DMS79 treated with DMSO at 0.1 percent for 48 hours (cell line): ENCODE results near the gene TMEM132A.
"Not testable (repeated sequence)": the region's sequence is repeated elsewhere in the genome, so short reads cannot be mapped to it uniquely, and the experiment has no call there.

ENCODE experiments used
- DNase-seq: peaks from one replicate; lab custom pipeline; 2025; lab: John Stamatoyannopoulos, UW

TMEM132A gene

DNA sequence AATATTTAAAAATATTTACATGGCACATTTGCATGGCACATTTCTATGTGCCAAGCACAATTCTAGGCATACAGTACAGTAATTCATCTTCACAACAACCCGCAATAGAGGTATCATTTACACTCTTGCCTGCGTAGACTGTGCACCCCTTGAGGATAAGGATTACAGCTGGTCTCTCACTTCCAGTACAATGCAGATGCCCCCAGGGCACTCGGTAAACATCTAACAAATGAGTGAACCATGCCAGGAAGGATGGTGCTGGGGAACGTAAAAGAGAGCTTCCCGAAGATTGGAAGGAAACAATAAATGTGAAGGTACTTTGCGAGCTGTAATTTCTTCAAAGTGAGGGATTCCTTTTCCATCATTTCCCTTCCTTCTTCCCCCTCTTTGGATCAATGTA is 19.2 kb upstream of the TMEM132A start:
- DNase-seq, result peak; percentile 16

DNA sequence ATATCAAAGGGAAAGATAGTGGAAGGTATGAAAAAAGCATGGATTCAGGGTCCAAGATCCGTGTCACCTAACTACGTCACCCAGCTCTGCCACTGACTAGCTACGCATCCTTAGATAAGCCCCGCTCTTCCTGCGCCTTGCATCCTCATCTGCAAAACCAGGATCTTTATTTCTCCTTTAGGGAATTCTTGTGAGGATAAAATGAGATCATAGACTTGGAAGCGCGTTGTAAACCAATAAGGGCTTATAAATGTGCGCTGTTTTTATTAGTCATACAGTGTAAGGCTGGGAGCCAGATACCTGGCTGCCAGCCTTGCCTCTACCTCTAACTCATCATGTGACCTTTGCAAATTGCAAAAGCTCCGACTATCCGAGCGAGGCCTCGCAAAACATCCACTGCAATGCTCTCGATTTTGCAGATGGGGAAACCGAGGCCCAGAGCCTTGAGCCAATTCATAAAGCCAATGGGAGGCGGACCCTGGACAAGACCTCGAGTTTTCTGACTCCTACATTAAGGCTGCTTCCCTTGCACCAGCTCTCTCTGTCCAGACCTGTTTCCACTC is 18.6 kb upstream of the TMEM132A start:
- DNase-seq, result peak; percentile 30

DNA sequence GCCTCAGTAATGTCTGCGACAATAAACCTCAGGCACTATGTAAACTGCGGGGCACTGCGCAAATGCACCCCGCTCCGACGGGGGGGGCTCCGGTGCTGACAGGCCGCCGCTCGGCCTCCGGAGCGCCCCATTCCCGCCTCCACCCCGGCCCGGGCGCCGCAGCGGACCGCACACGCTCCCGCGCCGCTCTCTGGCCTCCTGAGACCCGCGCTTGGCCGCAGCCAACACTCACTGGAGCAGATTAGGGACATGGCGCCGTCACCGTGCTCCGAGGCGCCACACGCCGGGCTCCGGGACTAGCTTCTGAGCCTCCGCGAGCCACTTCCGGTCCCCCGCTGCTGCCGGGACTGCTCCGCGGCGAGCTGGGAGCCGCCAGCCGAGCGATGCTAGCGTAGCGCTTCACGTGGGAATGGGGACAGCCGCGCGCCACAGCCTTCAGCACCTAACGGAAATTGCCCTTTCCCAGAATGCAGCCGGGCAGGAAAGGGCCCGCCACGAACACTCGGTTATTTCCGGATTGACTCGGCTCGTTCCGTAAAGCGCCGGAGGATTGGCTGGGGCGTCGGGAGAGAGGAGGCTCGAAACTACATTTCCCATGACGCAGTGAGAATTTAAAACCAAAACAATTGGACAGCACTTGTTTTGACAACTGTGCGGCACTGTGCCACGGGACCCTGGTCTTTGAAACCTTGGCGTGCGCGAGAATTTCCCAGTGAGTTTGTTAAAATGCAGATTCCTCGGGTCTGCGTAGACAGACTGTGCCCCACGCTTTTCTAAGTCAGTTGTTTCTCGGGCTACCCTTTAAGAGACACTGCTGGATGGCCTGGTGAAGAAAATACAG is 17.9 kb upstream of the TMEM132A start, which contains the start of gene PRPF19:
TSS of gene PRPF19 (minus strand) at position 454 of the 841 bp plus-strand sequence. CDS start at position 251, 203 bp downstream.
- peak; percentile 95 for DNase-seq

DNA sequence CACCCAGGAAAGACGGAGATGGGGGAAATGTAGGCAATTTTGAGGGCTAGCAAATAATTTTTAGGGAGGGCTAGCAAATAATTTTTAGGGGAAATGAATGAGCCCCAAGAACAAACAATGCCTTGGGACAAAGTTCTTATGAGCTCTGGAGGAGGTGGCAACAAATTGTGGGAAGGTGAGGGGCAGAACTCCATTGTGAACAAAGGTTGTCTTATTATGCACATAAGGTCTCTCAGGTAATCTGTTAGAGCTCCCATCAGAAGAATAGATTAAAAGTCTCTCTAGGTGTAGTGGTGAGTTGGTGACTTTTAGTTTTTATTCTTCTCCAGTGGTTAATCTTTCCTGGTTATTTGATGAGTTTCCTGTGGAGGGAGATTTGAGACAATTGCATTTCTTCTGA is 15.5 kb upstream of the TMEM132A start:
- DNase-seq, result no peak

DNA sequence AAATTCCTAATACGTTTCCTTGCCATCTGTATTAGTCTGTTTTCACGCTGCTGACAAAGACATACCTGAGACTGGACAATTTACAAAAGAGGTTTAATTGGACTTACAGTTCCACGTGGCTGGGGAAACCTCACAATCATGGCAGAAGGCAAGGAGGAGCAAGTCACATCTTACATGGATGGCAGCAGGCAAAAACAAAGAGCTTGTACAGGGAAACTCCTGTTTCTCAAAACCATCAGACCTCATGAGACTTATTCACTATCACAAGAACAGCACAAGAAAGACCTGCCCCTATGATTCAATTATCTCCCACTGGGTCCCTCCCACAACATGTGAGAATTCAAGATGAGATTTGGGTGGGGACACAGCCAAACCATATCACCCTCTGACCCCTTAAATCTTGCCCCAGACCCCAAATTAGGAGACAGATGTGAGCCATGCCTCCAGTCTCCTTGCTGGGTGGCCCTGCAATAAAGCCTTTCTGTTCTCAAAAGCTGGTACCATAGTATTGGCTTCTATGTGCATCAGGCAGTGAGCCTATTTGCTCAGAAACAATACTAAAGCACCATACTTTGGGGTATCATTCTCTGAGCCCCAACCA is 14.5 kb upstream of the TMEM132A start:
- not testable (repeated sequence) for DNase-seq

DNA sequence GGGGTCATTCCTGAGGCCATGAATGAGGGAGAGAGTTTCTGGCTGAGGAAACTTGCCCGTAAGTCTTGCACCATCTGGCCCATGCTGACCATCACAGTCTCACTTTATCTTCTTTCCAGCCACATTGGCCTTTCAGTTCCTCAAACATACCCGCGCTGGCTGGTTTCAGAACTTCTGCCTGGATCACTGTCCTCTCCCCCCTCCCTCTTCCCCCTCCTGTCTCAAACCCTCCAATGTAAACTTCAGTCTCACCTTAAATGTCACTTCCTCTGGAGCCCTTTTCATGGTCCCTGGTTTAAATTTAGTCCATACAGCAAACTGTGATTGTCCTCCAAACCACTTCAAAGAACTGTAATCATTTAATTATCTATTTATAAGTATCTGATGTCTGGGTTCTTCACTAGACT is 14.0 kb upstream of the TMEM132A start:
- DNase-seq, result no peak

DNA sequence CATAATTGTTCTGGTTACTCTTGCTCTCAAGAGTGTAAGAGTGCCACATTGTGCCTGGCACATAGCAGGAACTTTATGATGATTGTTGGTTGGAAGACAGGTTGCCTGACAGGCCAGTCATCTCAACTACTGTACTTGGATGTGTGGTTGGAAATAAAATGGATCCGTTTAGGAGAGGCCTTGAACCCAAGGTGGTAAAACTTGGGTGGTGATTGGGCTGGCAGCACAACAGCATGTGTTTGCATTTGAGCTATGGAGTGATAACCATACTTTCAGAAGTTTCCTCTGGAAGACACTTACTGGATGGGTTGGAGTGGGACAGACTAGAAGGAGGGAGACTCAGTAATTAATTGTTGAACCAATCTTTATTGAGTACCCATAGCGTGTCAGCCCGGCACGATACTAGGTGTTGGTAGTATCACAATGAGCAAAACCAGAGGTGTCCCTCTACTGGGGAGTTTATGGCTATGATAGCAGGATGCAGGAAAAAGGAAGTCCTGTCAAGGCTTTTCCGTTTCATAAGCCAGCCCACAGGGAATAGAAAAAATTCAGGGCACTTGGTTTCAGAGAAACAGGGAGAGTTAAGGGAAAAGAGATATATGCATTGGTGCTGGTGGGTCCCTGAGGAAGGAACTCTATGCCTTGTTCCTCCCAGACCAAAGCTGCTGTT is 13.4 kb upstream of the TMEM132A start:
- no peak for DNase-seq

DNA sequence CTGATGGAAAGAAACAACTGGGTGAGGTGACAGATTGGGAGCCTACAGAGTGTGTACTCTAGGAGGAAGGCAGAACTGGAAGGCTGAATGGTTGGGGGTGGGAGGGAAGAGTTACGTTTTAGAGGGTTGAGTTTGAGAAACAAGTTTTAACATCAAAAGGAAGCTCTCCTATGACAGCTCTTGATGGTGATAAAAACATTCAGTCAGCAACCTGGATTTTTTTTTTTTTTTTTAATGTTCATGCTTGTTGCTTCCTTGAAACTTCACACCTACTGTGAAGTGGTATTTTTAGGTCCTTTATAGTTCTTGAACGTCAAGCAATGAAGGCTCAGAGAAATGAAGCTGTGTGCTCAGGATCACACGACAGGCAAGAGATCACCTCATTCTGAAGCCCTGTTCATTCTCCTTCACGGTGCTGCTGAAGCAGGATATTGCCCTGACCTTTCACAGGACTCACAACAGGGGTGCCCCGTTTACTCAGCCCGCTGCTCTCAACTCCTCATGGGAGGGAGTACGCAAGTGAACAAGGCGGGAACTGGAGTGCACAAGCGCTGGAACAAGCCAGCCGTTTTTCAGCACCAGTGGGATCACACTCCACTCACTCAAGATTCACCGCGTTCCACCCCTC is 11.9 kb upstream of the TMEM132A start:
- peak; percentile 56 for DNase-seq

DNA sequence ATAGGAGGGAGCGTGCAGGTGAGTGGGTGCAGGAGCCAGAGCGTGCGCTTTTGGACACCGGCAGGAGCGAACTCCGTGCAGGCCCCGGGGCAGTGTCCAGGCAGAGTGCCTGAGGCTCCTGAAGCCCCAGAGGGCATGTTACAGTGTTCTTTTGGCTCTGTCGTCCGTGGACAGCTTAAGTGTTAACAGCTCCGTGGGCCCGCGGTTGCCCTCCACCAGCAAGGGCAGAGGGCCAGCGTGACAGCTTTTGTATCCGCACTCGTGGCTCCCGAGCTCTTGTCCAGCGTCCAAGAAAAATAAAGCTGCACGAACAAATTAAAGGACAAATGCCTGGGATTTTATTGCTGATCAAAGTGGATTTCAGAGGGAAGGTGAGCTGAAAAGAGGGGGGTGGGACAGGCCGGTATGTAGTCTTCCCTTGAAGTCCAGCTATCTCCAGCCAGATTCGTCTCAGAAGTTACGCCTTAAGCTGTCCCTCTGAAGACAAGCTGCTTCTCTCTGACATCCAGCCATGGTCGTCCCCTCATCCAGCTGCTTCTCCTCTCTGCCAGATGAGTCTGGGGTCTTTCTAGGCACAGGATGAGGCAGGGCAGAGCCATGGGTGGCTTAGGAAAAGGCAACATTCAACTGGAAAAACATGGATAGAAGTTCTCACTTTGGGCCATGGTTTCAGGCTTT is 11.3 kb upstream of the TMEM132A start:
- peak; percentile 52 for DNase-seq

DNA sequence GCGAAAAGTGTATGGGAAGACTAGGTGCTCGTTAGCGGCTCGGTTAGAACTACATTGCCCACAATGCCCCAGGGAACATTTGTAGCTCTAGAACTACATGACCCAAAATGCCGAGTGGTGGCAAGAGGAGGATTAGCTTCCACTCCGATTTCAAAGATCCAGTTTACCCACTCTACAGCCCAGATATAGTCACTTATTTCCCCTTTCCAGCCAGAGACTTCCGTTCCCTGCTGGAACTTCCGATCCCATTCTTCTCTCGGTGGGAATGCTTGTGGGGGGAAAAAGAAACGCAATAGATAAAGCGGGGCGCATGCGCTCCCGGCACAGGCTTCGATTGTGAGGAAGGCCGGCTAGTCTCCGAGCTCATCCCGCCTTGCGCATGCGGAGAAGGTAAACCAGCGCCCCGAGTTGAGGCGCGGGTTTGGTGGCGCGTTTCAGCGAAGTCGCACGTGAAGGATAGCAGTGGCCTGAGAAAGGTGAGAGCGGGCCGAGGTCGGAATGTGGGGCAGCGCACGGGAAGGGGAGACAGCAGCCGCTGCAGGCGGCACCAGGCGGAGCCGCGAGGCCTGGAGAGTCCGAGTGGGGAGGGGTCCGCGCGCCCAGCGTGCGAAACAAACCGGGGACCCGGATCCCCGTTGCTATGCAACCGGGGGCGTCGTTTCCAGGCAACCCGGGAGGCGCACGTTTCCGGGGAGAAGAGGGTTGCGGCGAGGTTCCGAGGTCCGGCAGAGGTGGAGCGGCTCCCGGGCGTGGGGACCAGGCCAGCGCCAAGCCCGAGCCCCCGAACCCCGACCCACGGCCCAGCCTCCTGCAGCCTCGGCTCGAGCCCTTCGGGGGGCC is 10.2 kb upstream of the TMEM132A start, which contains the start of gene TMEM109:
TSS of gene TMEM109 (plus strand) at position 366 of the 840 bp plus-strand sequence. CDS start 5,536 bp downstream, outside the sequence.
- peak; percentile 96 for DNase-seq

DNA sequence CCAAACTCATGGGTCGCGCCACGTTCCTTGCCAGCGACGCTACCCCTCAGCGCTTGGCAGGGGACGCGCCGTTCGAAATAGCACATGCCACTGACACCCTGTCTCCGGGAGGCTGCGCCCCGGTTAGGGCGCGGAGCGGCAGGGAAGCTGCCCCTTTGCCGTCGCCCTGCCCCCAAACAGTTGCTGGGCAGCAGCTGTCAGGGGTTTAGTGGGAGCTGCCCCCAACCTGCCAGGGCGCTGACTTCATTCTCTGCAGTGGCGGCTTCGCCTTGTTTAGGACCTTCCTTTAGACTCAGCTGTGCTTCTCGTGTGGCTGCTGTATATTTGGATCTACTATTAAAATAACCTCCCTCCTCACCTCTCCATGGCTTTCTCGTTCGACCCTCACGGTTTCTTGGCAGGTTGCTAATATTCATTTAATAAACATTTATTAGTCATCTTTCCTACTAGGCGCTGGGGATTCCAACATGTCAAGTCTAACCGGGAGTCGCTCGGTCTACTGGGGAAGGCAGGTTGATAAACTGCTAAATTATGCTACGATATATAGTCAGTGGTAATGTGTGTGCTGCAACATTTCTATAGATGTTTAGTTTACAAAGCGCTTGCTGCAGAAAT is 9.5 kb upstream of the TMEM132A start:
- peak; percentile 31 for DNase-seq

DNA sequence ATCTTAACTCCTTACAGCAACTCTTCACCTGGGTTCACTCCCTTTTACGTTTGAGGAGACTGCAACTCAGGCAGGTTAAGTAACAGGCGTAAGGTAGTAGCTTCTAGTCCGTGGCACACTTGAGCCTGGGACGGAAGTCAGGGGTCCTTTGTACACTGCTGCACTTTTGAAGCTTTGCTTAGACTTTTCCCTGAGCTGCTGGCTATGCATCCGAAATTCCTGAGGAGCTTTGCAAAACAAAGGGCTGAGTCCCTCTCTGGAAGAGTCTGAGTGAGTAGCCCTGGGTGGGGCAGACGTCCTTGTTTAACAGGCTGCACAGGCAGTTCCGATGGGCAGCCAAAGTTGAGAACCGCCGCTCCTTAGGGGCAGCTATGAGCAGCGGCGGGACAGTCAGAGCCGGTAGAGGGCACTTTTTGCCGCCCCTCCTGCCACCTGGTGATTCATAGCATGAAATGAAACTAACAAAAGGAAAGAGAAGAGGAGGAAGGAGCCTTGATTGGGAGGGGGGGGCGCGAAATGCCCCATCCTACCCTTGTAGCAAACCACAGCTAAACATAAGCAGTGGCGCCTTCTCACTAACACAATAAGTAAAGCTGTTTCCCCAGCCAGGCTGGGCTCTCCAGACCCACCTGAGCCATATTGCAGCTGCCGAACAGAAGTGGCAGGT is 8.9 kb upstream of the TMEM132A start:
- DNase-seq, result peak; percentile 74

DNA sequence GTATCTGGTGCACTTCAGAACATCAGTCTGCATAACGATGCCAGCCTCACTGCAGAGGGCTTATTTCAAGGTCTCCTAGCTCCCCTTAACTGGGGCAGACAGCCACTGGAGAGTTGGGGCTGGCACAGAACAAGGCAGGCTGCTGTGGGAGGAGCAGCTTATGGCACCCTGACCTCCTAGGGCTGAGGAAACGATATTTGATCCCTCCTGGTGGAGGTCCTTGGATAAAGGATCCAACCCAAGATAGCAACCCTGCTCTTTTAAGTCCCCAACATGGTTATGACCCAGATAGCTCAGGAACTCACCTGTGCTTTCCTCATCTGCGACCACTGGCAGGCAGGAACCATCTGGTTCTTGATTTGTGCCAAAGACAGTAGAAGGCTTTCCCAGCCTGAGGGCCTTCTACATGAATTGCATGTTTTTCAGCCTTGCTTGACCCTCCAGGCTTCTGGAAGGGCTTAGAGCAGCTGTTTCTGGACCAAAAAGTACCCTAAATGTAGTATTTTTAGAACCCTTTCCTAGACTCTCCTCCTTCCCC is 7.5 kb upstream of the TMEM132A start:
- no peak for DNase-seq

DNA sequence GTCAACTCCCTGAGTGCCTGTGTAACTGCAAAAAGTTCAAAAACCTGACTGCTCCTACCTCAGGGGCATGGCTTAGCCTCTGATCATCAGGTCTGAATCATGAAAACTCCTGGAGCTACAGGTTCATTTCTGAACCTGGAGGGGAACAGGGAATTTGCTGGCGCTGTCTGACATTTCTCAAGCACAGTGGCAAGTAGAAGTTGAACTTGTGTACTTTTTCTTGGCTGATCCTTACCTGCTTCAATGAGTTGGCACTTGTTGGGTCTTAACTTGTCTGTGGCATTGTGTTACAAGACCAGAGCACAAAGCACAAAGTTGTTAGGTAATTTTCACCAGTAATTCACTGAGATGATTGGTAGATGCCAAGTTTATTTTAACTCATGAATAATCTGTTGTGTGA is 7.0 kb upstream of the TMEM132A start:
- DNase-seq, result no peak

DNA sequence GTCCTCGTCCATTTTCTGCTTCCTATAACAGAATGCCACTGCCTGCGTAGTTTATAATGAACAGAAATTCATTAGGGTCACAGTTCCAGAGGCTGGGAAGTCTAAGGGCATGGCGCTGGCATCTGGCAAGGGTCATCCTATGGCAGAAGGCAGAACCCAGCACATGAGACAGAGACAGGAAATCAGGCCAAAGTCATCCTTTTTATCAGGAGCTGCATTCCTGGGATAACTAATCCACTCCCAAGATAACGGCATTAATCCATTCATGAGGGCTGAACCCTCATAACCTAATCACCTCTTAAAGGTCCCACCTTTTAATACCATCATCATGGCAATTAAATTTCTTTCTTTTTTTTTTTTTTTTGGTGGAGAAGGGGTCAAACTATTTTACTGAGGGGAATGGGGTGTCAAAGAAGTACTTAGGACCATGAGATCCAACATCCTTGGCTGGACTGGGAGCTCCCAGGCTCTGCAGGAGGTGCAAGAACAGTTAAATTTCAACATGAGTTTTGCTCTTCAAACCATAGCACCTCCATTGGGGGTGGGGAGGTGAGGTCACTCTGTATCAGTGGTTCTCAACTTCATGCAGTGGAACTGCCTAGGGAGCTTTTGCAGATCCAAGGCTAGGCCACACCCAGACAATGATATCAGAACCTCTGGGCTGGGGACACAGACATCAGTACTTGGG is 5.9 kb upstream of the TMEM132A start:
- no peak for DNase-seq

DNA sequence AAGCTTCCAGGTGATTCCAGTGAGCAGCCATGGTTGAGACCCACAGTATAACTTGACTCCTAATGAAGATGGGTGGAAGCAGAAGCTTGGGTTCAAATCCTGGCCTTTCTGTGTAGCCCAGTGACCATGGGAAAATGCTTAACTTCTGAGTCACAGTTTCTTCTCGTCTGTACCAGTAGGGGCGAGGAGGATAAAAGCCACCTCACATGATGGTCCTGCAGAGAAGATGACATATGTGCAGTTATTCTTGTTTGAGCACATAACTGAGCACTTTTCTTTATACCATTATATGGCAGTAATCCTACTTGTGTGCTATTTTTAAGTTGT is 5.4 kb upstream of the TMEM132A start:
- DNase-seq, result no peak

DNA sequence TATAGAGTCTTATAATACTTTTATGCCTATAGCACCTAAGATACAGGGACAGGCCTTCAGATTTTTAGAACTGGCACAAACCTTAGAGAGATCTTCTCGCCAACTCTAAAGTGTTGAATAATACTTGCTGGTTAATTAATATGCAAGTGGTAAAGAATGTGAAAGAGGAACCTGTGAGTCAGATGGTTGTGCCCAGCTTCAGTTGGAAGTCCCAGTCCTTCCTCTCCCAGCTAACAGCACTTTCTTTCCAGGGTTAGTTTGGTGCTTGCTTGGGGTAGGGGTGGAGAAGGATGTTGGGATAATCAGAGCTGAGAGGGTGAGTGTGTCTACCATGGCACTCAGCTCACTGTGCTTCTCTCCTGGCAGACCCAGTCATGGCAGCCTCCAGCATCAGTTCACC is 4.9 kb upstream of the TMEM132A start:
- DNase-seq, result no peak

DNA sequence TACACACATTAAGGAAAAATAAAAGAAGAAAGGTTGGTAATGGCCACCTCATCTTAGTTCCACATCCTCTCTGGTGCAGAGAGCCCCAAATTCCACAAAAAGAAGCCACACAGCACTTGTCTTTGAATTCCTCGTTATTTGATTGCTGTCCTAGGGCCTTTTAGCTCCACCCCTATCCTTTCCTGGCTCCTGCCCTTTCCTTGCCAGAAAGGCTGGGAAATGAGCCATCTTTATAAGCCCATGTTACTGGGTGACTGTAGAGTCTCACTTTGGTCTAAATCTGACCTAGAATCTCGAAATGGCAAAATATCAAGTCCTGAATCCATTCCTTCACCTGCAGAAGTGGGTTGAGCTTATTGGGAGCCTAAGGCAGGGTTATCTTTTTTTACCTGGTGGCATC is 4.3 kb upstream of the TMEM132A start:
- DNase-seq, result no peak

DNA sequence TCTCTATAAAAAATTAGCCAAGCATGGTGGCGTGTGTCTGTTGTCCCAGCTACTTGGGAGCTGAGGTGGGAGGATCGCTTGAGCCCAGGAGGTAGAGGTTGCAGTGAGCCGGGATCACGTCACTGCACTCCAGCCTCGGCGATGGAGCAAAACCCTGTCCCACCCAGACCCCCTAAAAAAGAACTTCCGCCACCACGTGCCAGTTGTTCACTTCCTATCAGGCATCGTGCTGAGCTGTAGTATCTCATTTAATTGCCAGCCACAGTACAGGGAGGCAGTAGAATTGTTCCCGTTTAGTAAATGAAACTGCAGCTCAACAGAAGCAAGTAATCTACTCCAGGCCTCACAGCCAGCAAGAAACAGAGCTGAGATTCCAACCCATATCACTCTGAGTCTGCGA is 3.0 kb upstream of the TMEM132A start:
- no peak for DNase-seq
